ENCODE measurements around the gene CLIP1.

GRCh38 chr12:122421821-122422729 lies at the start of gene CLIP1:
- TF ChIP-seq CTCF (conservative IDR thresholded peaks at IDR 0.05; ENCODE audit: low read depth, low read length) (peak; percentile 56), EZH2 (IDR thresholded peaks at IDR 0.05; ENCODE audit: borderline replicate concordance, low read depth, low read length, poor library complexity, severe bottlenecking) (no peak)

All from A673 (cell line).